ENCODE measurements around the gene DNAJB6.

DNAJB6 gene

DNA sequence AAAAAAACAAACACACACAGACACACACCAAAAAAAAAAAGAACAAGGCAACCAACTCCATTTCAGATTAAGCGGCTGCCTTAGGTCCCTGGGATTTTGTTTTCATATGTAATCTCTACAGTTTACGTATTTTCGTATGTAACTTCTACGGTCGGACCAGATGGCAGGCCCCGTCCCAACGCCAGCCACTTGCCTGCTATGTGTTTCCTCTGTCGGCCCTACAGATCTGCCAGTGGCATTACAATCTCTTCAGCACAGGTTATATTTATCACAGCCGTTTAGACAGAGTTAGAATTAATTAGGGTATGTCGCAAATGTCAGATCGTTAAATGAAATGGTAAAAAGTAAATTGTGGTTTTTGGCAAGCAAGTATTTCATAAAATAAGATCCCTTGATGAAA lies 99.3 kb downstream of the DNAJB6 start:
- DNase-seq (ENCODE audit: low spot score in 2 of 2): no peak
- Mint-ChIP-seq H3K4me1 (peaks cover 24% of the 10 kb centered on the region), H3K27ac (ENCODE audit: low read depth) (no peak overlapping the region), H3K27me3 (peaks cover 11% of the 10 kb centered on the region), H3K9me3 (no peaks in the 10 kb centered on the region), H3K36me3 (ENCODE audit: insufficient read depth) (no peaks in the 10 kb centered on the region), H3K4me3 (no peak overlapping the region)
- ATAC-seq (replicated peaks; ENCODE audit: extremely low read depth, poor library complexity, severe bottlenecking): no peak

DNA sequence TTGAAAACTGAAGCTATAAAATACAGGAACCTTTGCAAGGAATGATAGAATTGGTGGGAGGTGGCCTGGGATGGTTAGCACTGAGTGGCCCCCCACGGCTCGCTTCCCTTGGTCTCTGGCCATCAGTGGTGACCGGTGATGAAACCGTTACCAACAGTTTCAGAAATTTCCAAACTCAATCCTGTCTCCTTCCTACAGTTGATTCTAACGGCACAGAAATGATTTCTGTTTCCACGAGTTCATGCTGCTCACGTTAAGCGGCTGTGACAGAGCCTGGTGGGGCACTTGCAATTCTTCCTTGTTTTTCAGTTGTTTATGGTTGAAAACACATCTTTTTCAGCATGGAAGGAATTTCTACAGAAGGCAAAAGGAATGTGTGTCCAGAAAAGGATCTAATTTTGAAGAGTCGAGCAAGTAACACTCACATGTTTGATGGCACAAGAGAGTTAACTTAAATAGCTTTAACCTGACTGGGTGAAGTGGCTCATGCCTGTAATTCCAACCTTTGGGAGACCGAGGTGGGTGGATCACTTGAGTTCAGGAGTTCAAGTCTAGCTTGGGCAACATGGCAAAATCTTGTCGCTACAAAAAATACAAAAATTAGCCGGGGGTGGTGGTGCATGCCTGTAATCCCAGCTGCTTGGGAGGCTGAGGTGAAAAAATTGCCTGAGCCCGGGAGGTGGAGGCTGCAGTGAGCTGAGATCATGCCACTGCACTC lies 100.1 kb downstream of the DNAJB6 start:
- no peaks in the 10 kb centered on the region for H3K9me3 Mint-ChIP-seq

DNA sequence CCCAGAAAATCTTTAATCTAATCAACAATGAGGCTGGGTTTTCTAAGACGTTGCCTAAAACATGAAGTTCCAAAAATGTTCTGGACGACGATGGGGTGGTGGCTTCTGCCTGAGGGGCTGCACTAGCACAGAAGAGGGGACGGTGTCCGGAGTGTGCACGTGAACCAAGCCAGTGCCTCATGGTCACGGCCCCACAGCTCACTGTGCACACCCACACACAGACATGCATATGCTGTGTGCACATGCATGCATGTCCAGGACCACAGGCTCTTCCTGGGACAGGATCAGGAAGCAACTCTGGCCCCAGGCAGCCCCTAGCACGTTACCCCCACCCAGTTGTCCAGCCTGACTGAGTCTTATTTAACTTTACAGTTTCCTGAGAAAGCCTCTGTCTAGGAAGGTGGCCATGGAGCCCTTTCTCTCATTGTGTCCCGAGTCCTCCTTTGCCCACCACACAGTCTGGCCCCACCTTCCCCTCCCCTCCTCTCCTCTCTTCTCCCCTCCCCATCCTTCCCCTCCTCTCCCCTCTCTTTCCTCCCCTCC lies 100.8 kb downstream of the DNAJB6 start:
- Mint-ChIP-seq H3K27ac (ENCODE audit: low read depth) (no peak overlapping the region), H3K4me1 (peaks cover 20% of the 10 kb centered on the region), H3K36me3 (ENCODE audit: insufficient read depth) (no peaks in the 10 kb centered on the region), H3K9me3 (no peaks in the 10 kb centered on the region), H3K27me3 (peaks cover 11% of the 10 kb centered on the region), H3K4me3 (no peak overlapping the region)
- DNase-seq (ENCODE audit: low spot score in 2 of 2): no peak
- no peak for ATAC-seq (replicated peaks; ENCODE audit: extremely low read depth, poor library complexity, severe bottlenecking)

More for the DNA sequence above, 100.1 kb downstream of the DNAJB6 start:
- no peak overlapping the region for H3K27ac Mint-ChIP-seq (ENCODE audit: low read depth)
- ATAC-seq (replicated peaks; ENCODE audit: extremely low read depth, poor library complexity, severe bottlenecking): no peak
- DNase-seq (ENCODE audit: low spot score in 2 of 2): no peak
- peaks cover 11% of the 10 kb centered on the region for H3K27me3 Mint-ChIP-seq
- peaks cover 24% of the 10 kb centered on the region for H3K4me1 Mint-ChIP-seq
- H3K36me3 Mint-ChIP-seq (ENCODE audit: insufficient read depth): no peaks in the 10 kb centered on the region
- no peak overlapping the region for H3K4me3 Mint-ChIP-seq

DNA sequence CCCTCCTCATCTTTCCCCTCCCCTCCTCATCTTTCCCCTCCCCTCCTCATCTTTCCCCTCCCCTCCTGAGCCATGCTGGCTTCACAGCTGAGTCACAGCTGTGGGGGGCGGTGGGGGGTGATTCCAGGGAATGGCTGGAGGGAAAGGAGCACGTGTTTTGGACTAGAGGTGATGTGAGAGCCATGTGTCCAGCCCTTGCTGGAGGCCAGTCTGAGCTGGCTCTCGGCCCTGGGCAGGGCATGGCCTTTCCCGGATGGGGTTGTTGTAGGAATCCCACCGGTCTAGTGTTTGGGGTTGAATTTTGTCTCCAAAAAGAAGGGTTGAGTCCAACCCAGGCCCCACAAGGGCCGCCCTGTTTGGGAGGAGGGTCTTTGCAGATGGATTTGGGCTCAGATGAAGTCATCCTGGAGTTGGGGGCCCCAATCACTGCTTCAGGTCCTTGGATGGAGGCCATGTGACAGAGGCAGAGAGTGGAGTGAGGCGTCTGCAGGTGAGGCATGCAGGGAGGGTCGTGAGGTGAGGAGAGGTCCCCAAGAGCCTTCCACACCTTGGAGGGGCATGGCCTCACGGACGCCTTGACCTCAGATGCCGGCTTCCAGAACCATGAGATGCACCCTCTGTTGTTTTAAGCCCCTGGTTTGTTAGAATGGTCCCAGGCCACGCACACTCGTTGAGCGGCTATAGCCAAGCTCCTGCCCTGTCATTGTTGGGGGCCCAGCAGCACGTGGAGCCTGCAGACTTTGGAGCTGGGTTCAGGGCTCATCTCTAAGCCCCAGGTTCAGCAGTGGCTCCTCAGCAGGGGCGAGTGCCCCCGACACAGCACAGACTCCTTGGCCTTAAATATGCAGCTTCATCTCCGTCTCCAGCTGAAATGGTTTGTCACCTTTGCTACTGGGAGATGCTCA lies 101.6 kb downstream of the DNAJB6 start:
- Mint-ChIP-seq H3K4me1 (peaks cover 12% of the 10 kb centered on the region), H3K27me3 (peaks cover 11% of the 10 kb centered on the region), H3K36me3 (ENCODE audit: insufficient read depth) (no peaks in the 10 kb centered on the region), H3K4me3 (no peak overlapping the region), H3K27ac (ENCODE audit: low read depth) (no peak overlapping the region), H3K9me3 (no peaks in the 10 kb centered on the region)
- no peak for DNase-seq (ENCODE audit: low spot score in 2 of 2)
- ATAC-seq (replicated peaks; ENCODE audit: extremely low read depth, poor library complexity, severe bottlenecking): no peak

DNA sequence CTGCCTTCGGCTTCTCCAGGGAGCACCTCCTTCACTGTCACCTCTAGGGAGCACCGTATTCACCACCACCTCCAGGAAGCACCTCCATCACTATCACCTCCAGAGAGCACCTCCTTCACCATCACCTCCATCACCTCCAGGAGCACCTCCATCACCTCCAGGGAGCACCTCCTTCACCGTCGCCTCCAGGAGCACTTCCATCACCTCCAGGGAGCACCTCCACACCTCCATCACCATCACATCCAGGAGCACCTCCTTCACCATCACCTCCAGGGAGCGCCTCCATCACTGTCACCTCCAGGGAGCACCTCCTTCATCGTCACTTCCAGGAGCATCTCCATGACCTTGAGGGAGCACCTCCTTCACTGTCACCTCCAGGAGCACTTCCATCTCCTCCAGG lies 102.3 kb downstream of the DNAJB6 start:
- ATAC-seq (replicated peaks; ENCODE audit: extremely low read depth, poor library complexity, severe bottlenecking) (no peak), DNase-seq (ENCODE audit: low spot score in 2 of 2) (no peak)
- H3K36me3 Mint-ChIP-seq (ENCODE audit: insufficient read depth): no peaks in the 10 kb centered on the region
- no peak overlapping the region for H3K27ac Mint-ChIP-seq (ENCODE audit: low read depth)
- peaks cover 7% of the 10 kb centered on the region for H3K4me1 Mint-ChIP-seq
- H3K27me3 Mint-ChIP-seq: peaks cover 12% of the 10 kb centered on the region
- no peaks in the 10 kb centered on the region for H3K9me3 Mint-ChIP-seq
- no peak overlapping the region for H3K4me3 Mint-ChIP-seq

DNA sequence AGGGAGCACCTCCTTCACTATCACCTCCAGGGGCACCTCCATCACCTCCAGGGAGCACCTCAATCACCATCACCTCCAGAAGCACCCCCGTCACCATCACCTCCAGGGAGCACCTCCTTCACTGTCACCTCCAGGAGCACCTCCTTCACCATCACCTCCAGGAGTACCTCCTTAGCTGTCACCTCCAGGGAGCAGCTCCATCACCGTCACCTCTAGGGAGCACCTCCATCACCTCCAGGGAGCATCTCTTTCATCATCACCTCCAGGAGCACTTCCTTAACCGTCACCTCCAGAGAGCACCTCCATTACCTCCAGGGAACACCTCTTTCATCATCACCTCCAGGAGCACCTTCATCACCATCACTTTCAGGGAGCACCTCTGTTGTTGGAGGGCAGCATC lies 103.0 kb downstream of the DNAJB6 start:
- Mint-ChIP-seq H3K4me1 (peaks cover 7% of the 10 kb centered on the region), H3K4me3 (no peak overlapping the region), H3K36me3 (ENCODE audit: insufficient read depth) (no peaks in the 10 kb centered on the region), H3K9me3 (no peaks in the 10 kb centered on the region), H3K27me3 (peaks cover 18% of the 10 kb centered on the region), H3K27ac (ENCODE audit: low read depth) (no peak overlapping the region)
- ATAC-seq (replicated peaks; ENCODE audit: extremely low read depth, poor library complexity, severe bottlenecking) (no peak), DNase-seq (ENCODE audit: low spot score in 2 of 2) (no peak)

DNA sequence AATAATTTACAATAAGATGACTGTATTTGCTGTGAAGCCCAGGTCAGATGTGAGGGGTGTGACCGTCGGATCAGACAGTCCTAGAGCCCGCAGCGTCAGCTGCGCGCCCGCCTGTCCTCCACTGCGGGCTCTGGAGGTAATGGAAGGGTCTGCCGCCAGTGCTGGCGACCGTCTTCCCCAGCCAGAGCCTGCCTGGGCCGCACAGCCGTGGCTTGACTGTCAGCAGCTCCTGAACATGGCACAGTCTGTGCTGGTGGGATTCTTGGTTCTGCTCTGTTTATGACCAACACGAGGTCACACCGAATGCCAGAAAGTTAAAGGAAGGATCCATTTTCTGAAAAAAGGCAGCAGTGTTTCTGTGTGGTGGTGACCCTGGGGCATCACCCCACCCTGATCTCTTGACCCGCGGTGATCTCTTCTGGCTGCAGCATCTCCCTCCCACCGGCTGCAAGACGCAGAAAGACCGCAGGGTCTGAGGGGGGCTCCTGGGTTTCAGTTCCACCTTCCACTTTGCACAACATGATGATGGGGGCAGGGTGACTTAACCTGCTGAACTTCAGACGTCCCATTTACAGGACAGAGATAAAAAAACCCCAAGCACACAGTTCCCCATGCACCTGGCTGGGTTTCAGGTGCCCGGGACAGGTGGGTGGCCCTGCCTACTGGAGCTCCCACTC lies 103.7 kb downstream of the DNAJB6 start:
- Mint-ChIP-seq H3K27me3 (peaks cover 20% of the 10 kb centered on the region), H3K9me3 (no peaks in the 10 kb centered on the region), H3K36me3 (ENCODE audit: insufficient read depth) (no peaks in the 10 kb centered on the region), H3K27ac (ENCODE audit: low read depth) (no peak overlapping the region), H3K4me1 (peaks cover 7% of the 10 kb centered on the region), H3K4me3 (no peak overlapping the region)
- no peak for DNase-seq (ENCODE audit: low spot score in 2 of 2)
- no peak for ATAC-seq (replicated peaks; ENCODE audit: extremely low read depth, poor library complexity, severe bottlenecking)

DNA sequence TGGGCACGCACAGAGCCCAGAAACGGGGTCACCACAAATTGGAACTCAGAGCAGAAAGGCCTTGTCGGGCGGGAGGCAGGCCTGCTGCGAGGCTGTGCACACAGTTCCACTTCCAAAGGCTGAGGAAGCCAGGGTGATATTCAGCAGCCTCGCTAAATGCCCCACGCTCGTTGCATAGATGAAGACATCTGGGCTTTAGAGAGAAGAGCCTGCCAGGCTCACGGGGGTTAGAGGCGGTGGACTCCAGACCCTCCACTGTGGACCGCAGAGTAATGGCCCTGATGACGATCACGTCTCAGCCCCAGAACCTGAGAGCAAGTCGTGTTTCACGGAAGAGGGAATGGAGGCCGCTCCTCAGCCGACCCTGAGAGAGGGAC lies 104.2 kb downstream of the DNAJB6 start:
- H3K9me3 Mint-ChIP-seq: no peaks in the 10 kb centered on the region
- H3K27ac Mint-ChIP-seq (ENCODE audit: low read depth): no peak overlapping the region
- no peak for DNase-seq (ENCODE audit: low spot score in 2 of 2)
- no peak for ATAC-seq (replicated peaks; ENCODE audit: extremely low read depth, poor library complexity, severe bottlenecking)
- H3K27me3 Mint-ChIP-seq: peaks cover 20% of the 10 kb centered on the region
- H3K4me3 Mint-ChIP-seq: no peak overlapping the region
- peaks cover 7% of the 10 kb centered on the region for H3K4me1 Mint-ChIP-seq
- no peaks in the 10 kb centered on the region for H3K36me3 Mint-ChIP-seq (ENCODE audit: insufficient read depth)

DNA sequence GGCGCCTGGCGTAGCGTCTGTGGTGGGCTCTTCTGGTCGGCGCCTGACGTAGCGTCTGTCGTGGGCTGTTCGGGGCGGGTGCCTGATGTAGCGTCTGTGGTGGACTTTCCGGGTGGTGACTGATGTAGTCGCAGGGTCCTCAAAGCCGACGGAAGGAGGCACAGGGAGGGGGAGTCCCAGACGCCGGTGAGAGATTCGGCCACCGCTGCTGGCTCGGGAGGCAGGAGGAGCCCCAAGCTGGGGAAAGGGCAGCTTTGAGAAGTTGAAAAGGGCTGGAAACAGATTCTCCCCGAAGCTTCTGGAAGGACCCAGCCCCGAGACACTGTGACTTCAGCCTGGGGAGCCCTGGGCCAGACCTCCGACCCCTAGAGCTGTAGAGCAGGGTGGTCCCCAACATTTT lies 105.7 kb downstream of the DNAJB6 start:
- Mint-ChIP-seq H3K36me3 (ENCODE audit: insufficient read depth) (no peaks in the 10 kb centered on the region), H3K27me3 (peaks cover 20% of the 10 kb centered on the region), H3K4me1 (peaks cover 7% of the 10 kb centered on the region), H3K9me3 (no peaks in the 10 kb centered on the region), H3K27ac (ENCODE audit: low read depth) (no peak overlapping the region), H3K4me3 (no peak overlapping the region)
- no peak for DNase-seq (ENCODE audit: low spot score in 2 of 2)
- no peak for ATAC-seq (replicated peaks; ENCODE audit: extremely low read depth, poor library complexity, severe bottlenecking)

DNA sequence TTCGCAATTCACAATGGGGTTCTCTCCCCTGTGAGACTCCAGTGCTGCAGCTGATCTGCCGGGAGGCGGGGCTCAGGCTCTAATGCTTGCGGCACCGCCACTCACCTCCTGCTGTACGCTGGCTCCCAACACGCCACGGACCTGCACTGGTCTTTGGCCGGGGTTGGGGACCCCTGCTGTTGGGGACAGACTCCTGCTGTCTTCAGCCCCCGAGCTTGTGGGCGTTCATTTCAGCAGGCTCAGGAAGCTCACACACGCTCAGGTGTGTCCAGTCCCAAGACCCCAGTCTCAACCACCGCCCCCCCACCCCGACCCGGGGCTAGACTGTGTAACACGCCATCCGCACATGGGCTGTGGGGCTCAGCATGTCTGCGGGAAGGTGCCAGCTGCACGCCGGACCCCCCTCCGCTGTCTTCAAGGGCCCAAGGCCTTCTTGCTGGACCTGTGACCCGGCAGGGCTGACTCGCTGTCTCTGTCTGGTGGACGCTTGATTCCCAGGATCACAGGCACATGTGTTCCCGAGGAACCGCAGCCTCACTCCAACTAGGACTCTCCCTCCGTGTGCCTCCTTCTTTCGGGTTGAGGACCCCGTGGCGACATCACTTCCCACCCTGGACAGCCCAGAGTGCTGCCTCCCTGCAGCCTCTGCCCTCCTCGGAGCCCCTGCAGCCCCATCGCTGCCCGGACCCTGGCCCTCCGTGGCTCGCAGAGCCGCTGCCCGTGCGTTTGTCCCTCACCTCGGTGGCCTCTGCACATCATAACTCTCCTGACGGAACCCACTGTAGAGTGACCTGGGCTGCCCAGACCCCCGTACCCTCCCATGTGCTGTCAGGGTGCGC lies 106.4 kb downstream of the DNAJB6 start:
- Mint-ChIP-seq H3K4me3 (no peak overlapping the region), H3K9me3 (no peaks in the 10 kb centered on the region), H3K36me3 (ENCODE audit: insufficient read depth) (no peaks in the 10 kb centered on the region), H3K27me3 (peaks cover 20% of the 10 kb centered on the region), H3K4me1 (peaks cover 7% of the 10 kb centered on the region), H3K27ac (ENCODE audit: low read depth) (no peak overlapping the region)
- DNase-seq (ENCODE audit: low spot score in 2 of 2) (no peak), ATAC-seq (replicated peaks; ENCODE audit: extremely low read depth, poor library complexity, severe bottlenecking) (no peak)

DNA sequence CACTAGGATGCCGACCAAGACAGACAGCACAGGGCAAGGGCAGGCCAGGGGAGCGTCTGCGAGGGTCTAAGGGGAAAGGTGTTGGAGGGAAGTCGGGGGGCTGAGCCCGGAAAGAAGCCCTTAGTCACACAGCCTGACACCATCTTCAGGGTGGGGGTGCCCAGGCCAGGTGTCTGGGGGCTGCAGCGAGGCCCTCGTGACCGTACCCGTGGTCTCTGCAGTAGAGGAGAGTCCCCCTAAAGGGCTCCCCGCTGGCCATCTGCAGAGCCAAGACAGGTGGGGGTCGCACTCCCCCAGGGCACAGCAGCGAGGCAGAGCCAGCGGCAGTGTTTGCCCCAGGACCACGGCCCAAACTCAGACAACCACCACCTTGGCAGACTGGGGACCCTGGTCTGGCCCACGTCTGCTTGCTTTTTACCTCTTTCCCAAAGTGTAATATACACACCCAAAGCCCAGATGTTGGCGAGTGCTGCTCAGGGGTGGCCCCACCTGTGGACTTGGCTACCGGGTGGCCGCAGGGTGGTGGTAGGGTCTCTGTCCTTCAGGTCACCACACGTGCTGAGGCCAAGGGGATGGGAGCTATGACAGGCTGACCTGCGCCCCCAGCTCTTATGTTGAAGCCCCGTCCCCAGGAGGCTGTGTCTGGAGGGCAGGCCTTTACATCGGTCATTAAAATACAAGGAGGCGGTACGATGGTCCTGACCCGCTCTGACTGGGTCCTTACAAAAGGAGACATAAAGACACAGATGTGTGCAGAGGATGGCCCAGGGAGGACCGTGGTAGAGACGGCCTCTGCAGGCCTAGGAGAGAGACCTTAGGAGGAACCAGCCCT lies 107.4 kb downstream of the DNAJB6 start:
- Mint-ChIP-seq H3K27ac (ENCODE audit: low read depth) (no peak overlapping the region), H3K9me3 (no peaks in the 10 kb centered on the region), H3K36me3 (ENCODE audit: insufficient read depth) (no peaks in the 10 kb centered on the region), H3K4me1 (peaks cover 7% of the 10 kb centered on the region), H3K4me3 (no peak overlapping the region), H3K27me3 (peaks cover 20% of the 10 kb centered on the region)
- DNase-seq (ENCODE audit: low spot score in 2 of 2) (no peak), ATAC-seq (replicated peaks; ENCODE audit: extremely low read depth, poor library complexity, severe bottlenecking) (no peak)

Data from central memory CD8-positive, alpha-beta T cell (primary cell).